Stimulated activated CD8-positive, alpha-beta memory T cell treated with anti-CD3 and anti-CD28 coated beads, Interleukin-15, amount 100 ng/mL, for 1 hour (primary cell): ENCODE data around the gene KHDC3L.
"Not testable (repeated sequence)": the region's sequence is repeated elsewhere in the genome, so short reads cannot be mapped to it uniquely, and the experiment has no call there.

Source experiments
- DNase-seq: peaks from one replicate; pipeline ENCODE4 v3.0.0-alpha.2; 2020; ENCODE audit warnings: low read depth

KHDC3L gene

DNA sequence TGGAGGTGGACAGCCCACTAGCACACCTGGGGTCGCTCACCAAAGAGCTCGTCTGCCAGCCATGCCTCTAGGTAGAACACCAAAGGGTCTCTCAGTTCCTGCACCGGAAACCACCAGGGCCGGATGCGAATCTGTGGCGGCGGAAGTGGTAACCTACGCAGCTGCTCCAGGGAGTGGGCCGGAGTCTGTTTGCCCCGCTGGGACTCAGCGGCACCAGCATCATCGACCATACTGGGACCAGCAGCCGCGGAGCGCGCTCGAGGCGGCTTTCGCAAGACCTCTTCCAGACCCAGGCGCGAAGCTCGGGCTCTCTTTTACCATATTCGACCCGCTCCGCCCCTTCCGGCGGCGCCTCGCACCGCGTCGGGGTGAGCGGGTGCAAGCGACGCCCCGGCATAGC is 7.1 kb downstream of the KHDC3L start, which contains the start of gene OOEP:
Gene OOEP, minus strand, starts transcription at position 335 of the 400 bp plus-strand sequence. Its CDS starts 105 bp downstream, at position 230.
- DNase-seq, result no peak

DNA sequence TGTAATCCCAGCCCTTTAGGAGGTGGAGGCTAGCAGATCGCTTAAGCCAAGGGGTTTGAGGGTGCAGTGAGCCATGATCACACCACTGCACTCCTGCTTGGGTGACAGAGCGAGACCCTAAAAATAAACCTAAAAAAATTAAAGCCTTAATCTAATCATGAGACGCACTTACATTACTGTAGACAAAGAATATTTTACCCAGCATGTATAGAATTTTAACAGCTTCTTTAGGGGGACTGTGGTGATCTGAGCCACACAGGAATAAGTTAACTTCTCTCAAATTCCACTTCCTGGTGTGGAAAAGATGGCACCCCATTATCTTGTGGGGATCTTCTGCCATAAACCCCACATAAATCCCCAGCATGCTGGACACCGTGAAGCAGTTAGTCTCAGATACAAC is 9.5 kb downstream of the KHDC3L start:
- DNase-seq, result no peak

DNA sequence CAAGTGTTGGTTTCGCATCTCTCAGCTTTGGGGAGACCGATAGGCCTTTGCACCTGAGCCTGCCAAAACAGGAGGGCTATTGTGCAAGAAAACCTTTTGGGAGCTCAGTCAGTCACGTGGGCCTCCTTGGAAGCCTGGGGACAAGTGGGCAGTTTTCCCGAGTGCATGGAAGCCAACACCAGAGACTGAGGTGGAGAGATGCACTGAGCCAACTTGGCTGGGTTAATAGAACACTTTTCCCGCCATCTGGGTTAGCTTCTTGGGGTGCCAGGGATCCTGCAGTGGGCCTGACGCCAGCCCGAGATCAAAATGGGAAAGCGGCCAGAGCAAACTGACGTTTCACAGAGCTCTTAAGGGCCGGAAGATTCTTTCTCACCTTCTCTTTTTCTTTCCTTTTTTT is 10.1 kb downstream of the KHDC3L start:
- no peak for DNase-seq

DNA sequence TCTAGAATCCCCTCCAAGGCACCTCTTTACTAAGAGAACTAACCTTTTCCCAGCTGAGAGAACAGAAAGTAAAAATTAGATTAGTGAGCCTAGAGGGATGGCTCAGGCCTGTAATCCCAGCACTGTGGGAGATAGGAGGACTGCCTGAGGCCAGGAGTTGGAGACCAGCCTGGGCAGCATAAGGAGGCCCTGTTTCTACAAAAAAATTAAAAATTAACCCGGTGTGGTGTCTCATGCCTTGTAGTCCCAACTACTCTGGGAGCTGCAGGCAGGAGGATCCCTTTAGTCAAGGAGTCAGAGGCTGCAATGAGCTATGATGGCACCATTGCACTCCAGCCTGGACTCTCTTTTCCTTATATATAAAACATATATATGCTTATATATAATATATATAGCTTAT is 12.8 kb downstream of the KHDC3L start:
- DNase-seq, result no peak

DNA sequence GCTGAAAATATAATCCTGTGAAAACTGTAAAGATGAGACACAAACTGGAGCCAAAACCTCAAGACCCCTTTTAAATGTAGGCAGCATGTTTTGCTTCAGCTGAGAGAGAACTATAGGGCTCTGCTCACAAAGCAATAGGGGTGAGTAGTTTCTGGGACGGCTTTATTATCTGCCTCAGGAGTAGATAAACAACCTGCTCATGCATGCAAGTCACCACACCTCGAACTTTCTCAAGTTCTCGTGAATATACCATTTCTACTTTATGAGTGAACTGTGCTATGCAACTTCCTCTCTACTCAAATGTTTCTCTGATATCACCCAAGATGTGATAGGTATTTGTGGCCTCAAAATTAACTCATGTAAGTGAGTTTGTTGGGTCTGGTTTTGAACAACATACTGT is 14.8 kb downstream of the KHDC3L start:
- no peak for DNase-seq

DNA sequence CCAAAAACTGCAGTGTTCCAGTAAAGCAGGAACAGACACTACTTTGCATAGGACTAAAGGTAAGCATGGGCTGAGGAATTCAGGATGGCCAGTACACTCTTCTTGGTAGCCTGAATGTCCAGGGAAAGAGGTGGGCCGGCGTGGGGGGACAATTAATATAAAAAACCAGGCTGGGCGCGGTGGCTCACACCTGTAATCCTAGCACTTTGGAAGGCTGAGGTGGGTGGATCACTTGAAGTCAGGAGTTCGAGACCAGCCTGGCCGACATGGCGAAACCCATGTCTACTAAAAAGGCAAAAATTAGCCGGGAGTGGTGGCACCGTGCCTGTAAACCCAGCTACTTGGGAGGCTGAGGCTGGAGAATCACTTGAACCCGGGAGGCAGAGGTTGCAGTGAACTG is 19.1 kb downstream of the KHDC3L start:
- DNase-seq, result not testable (repeated sequence)

DNA sequence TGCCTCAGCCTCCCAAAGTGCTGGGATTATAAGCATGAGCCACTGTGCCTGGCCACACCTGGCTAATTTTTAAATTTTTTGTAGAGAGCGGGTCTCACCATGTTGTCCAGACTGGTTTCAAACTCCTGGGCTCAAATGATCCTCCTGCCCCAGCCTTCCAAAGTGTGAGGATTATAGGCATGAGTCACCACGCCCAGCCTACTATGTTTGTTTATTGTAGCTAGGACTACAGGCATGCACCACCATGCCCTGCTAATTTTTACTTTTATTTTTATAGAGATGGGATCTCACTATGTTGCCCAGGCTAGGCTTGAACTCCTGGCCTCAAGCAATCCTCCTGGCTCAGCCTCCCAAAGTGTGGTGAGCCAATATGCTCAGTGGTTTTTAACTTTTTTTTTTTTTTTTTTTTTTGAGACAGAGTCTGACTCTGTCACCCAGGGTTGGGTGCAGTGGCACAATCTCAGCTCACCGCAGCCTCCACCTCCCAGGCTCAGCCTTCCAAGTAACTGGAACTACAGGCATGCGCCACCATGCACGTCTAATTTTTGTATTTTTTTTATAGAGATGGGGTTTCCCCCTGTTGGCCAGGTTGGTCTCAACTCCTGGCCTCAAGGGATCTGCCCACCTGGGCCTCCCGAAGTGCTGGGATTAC is 20.1 kb downstream of the KHDC3L start:
- DNase-seq, result no peak

DNA sequence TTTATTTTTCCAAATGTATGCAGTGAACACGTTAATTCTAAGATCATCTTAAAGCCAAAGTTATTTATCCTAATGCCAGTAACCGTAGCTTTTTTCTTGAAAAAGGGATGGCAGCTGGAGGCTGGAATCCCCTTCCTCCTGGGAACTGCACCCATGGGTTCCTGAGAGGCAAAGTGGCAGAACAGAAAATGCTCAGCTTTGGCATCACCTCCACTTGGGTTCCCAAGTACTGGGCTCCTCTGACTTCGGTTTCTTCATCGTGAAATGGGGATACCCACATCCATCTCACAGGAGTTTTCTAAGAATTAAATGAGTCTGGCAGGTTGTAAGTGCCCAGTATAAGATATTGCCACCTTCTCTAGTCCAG is 26.0 kb downstream of the KHDC3L start:
- no peak for DNase-seq

DNA sequence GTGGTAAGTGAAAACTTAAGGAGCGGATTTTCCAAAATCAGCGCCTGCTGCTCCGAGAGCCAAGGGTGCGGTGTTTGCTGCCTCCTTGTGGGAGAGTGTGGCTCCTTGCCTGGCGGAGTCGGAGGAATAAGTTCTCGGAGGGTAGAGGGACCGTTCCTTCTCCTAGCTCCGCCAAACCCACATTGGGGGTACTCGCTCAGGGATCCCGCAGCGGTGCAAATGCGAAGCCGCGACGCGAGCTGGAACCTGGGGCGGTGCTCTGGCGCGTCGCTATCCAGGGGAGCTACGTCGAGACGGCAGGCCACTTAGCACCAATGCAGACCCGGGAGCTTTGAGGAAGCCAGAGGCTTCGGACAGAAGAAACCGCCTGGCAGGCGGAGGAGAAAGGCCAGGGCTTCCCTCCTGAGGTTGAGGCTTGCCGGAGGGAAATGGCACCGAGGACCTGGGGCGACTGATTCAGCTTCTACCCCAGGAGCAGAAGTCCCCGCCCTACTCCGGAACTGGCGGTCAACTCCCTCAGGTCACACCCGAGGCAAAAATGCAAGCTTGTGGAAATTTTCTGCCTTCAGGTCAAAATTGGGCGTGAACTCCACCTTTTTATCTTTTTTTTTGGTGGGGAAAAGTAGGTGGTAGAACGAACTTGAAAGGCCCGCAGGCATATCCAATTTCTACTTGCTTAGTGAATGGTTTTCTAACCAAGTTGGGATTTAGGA is 26.5 kb downstream of the KHDC3L start:
- DNase-seq, result peak; percentile 34

DNA sequence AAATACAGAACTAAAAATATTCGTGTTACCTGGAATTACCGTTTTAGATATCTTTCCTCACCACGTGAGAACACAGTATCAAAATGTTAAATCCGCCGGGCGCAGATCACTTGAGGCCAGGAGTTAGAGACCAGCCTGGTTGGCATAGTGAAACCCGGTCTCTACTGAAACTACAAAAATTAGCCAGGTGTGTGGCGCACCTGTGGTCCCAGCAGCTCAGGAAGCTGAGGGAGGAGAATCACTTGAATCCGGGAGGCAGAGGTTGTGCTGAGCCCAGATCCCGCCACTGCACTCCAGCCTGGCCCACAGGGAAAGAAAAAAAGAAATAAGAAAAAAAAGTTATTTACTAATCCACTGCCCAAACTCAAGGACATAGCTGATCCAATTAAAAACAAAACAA is 27.4 kb downstream of the KHDC3L start:
- no peak for DNase-seq

DNA sequence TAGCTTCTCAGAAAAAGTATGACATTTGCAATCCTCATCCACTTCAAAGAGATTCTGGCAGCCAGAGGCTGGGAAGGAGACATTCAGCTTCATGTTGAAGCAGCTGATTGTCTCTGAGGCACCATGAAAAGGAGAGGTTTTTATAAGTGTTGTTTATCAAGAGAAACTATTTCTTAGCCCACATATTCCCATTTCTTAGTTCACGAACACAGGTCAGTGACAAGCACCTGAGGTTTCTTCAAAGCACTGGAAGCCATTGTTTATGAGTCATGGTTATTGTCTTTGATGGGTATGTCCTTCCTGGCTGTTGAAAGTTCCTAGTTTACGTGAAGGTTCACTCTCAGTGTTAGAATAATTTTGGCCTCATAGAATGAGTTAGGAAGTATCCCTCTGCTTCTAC is 29.2 kb downstream of the KHDC3L start:
- no peak for DNase-seq

DNA sequence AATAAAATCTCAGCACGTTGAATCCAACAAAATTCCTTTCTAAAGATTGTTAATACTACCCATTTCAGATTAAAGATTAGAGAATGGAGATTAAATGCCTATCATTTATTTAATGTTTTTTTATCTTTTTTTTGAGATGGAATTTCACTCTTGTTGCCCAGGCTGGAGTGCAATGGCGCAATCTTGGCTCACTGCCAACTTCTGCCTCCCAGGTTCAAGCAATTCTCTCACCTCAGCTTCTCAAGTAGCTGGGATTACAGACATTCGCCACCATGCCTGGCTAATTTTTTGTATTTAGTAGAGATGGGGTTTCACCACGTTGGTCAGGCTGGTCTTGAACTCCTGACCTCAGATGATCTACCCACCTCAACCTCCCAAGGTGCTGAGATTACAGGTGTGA is 29.7 kb downstream of the KHDC3L start:
- not testable (repeated sequence) for DNase-seq

DNA sequence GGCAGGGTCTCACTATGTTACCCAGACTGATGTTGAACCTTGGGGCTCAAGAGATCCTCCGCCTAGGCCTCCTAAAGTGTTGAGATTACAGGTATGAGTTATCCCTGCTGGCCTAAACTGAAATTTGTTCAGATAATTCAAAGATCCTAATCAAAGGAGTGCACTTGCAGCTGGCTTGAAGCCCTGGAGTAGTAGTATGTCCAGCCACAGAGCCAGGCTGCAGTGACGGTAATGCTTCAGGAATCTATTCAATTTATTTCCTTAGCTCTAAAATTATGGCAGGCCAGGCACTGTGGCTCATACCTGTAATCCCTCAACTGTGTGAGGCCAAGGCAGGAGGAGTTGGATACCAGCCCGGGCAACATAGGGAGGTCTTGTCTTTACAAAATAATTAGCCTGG is 30.8 kb downstream of the KHDC3L start:
- no peak for DNase-seq

DNA sequence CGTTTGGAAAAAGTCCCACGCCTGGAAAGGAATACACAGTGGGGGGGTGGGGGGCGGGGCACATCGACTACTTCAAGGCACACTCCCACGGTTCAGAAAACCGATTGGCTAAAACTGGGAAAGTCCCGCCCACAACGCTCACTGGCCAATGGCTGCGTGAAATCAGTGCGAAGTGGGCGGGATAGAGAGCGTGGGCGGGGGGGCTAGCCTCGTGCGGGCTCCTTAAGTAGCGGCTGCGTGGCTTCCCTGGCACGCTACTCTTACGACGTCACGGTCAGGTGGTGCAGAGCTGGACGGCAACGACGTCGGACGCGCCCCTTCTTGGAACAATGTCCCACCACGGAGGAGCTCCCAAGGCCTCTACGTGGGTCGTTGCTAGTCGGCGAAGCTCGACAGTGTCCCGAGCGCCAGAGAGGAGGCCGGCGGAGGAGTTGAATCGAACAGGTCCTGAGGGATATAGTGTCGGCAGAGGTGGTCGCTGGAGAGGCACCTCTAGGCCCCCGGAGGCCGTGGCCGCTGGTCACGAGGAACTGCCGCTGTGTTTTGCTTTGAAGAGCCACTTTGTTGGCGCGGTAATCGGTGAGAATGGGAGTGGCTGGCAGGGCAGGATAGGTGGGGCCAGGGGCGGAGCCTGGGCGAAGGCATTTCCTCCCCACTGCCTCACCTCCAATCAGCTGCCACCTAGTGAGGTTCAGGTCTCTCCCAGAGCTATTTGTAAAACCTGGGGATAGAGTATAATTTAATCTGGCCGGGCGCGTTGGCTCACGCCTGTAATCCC is 32.3 kb downstream of the KHDC3L start, which contains the start of gene DDX43:
Gene DDX43, plus strand, starts transcription at position 252 of the 778 bp plus-strand sequence. Its CDS starts 78 bp downstream, at position 330.
- DNase-seq, result peak; percentile 28

DNA sequence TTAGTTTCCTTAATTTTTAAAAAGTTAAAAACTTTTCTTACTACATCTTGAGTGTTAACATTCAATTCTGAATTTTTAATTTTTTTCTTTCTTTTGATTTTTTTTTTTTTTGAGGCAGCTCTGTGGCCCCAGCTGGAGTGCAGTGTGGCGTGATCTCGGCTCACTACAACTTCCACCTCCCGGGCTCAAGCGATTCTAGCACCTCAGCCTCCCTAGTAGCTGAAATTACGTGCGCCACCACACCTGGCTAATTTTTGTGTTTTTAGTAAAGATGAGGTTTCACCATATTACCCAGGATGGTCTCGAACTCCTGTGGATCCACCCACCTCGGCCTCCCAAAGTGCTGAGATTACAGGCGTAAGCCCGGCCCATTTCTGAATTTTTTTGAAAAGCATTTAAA is 33.4 kb downstream of the KHDC3L start:
- no peak for DNase-seq

DNA sequence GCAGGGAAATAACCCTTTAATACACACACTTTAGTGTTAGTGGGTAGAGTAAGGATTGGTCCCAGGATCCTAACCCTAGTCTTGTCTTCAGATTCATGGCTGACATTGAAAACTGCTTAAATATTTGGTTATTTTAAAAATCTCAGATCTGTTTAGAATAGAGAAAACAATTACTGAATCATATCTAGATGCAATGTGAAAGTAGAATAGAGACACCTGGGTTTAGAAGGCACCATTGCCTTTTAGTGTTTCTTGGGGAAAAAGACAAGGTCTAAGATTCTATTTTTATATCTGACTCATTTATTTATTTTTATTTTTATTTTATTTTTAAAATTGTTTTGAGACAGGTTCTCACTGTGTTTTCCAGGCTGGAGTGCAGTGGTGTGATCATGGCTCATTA is 38.2 kb downstream of the KHDC3L start:
- no peak for DNase-seq

DNA sequence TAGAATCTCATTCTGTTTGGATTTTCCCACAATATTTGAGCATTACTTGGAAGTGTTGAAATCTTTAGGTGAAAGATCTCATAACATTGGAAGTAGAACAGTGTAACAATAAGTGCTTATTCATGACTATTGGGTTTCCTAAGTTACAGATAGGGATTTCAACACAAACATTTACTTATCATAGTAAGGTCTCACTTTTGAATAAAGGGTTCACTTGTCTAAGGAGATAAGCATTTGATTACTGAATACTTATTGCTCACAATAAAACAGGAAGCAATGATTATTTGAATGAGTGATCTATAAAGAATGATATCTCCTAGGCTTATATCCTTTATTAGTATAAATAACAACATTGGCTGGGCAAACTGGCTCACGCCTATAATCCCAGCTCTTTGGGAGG is 46.9 kb downstream of the KHDC3L start:
- no peak for DNase-seq

DNA sequence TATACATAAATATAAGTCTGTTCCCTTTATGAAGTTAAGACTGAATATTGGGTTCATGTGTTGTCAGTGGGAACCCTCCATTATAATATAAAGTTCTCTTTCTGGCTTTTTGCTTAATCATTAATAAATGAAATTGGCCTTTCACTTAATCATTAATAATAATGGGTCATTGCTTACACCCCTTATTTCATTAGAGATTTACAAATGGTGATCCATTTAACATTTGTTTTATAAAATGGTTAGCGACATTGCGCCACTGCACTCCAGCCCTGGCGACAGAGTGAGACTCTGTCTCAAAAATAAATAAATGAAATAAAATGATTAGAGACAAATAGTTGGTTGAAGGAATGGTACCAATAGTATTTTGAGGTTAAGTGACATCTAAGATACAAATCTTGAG is 50.6 kb downstream of the KHDC3L start:
- DNase-seq, result no peak
